ENCODE data around the gene ADAMTSL3. TPM values are rescaled to one million over a fixed set of nuclear protein-coding genes. Genes with fewer than 3 reads are reported as not detected.

The ADAMTSL3 gene
- total and polyA plus RNA-seq, 8 donors, result 10.5 to 27.6 (median 17.4) TPM

GRCh38 chr15:83610132-83610531 lies 43.8 kb upstream of the ADAMTSL3 start:
- Histone ChIP-seq H3K27me3 (no peaks in the 10 kb centered on the region), H3K36me3 (no peaks in the 10 kb centered on the region), H3K4me3 (no peak overlapping the region), H3K27ac (no peak overlapping the region), H3K9me3 (no peaks in the 10 kb centered on the region), H3K4me1 (no peaks in the 10 kb centered on the region)
- DNase-seq, result no peak
- no peak for TF ChIP-seq CTCF (IDR thresholded peaks at IDR 0.05)
- no peak for ATAC-seq
- intact Hi-C loops (cut with DNase I), result no loop called here

GRCh38 chr15:83610901-83611685 lies 42.8 kb upstream of the ADAMTSL3 start:
- DNase-seq (no peak), ATAC-seq (no peak)
- intact Hi-C loops (cut with DNase I), result no loop called here
- TF ChIP-seq CTCF (IDR thresholded peaks at IDR 0.05), result no peak
- Histone ChIP-seq H3K27me3 (no peaks in the 10 kb centered on the region), H3K27ac (no peak overlapping the region), H3K36me3 (no peaks in the 10 kb centered on the region), H3K9me3 (no peaks in the 10 kb centered on the region), H3K4me3 (no peak overlapping the region), H3K4me1 (no peaks in the 10 kb centered on the region)

- no peak for TF ChIP-seq CTCF (IDR thresholded peaks at IDR 0.05)
- H3K4me3 ChIP-seq, result no peak overlapping the region
- H3K27me3 ChIP-seq, result no peaks in the 10 kb centered on the region
- DNase-seq (no peak), ATAC-seq (no peak)
- no peaks in the 10 kb centered on the region for H3K9me3 ChIP-seq
- intact Hi-C loops (cut with DNase I), result no loop called here
- H3K36me3 ChIP-seq, result no peaks in the 10 kb centered on the region
- no peaks in the 10 kb centered on the region for H3K4me1 ChIP-seq
- H3K27ac ChIP-seq, result no peak overlapping the region
Observed at GRCh38 chr15:83612226-83612625, 41.7 kb upstream of the ADAMTSL3 start.

- Histone ChIP-seq H3K9me3 (no peaks in the 10 kb centered on the region), H3K27ac (no peak overlapping the region), H3K4me1 (no peaks in the 10 kb centered on the region), H3K27me3 (no peaks in the 10 kb centered on the region), H3K4me3 (no peak overlapping the region), H3K36me3 (no peaks in the 10 kb centered on the region)
- DNase-seq (no peak), ATAC-seq (no peak)
- intact Hi-C loops (cut with DNase I), result no loop called here
- TF ChIP-seq CTCF (IDR thresholded peaks at IDR 0.05), result no peak
Observed at GRCh38 chr15:83612898-83613635, 40.9 kb upstream of the ADAMTSL3 start.

- Histone ChIP-seq H3K4me1 (no peaks in the 10 kb centered on the region), H3K9me3 (no peaks in the 10 kb centered on the region), H3K27me3 (no peaks in the 10 kb centered on the region), H3K4me3 (no peak overlapping the region), H3K36me3 (no peaks in the 10 kb centered on the region), H3K27ac (no peak overlapping the region)
- ATAC-seq, result no peak
- DNase-seq, result no peak
- no peak for TF ChIP-seq CTCF (IDR thresholded peaks at IDR 0.05)
- intact Hi-C loops (cut with DNase I), result no loop called here
Observed at GRCh38 chr15:83613714-83614113, 40.2 kb upstream of the ADAMTSL3 start.
